Measurements from ENCODE around the gene BTN3A1. TPM values are rescaled to one million over a fixed set of nuclear protein-coding genes. Genes with fewer than 3 reads are reported as not detected.
"Not testable (repeated sequence)": the region's sequence is repeated elsewhere in the genome, so short reads cannot be mapped to it uniquely, and the experiment has no call there.

BTN3A1 gene
- polyA plus RNA-seq, 12 donors = 15.9 to 41.2 (median 23.8) TPM; not detected in 1

GRCh38 chr6:26439151-26440125 is 37.4 kb downstream of the BTN3A1 start:
- no peak for DNase-seq

DNA sequence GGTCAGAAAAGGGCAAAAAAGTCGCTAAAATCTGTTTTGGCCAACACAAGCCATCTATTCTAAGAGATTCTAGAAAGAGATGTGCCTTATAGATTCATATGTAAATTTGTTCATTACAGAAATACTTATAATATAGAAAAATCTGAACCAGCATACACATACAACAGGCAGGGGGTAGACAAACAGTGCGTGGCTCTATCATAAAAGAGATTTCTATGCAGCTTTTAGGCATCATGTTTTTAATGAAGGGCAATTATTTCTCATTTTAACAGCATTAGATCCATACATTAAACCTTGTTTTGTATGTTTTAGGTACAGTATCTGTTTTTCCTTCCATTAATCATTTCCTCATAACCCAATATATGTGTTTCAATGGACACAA is 38.9 kb downstream of the BTN3A1 start:
- DNase-seq = no peak

DNA sequence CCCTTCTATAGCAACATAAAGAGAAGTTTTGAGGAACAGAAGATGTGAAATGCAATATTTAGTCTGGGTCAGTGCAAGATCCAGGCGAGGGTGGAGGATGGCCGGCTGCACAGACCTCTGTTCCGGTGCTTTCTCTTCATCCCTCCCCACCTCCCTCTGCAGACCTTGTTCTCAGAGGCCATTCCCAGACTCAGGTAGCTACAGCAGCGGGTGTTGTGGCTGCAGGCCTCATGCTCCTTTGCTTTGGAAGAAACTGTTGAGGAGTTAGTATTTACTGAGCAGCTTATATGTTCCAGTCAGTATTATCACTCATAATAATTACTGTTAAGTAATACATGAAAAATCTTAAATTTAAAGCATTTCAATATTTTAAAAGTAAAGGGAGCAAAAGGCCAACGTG is 39.9 kb downstream of the BTN3A1 start:
- DNase-seq = no peak

GRCh38 chr6:26445934-26446667 is 44.0 kb downstream of the BTN3A1 start:
- no peak for DNase-seq

GRCh38 chr6:26447257-26447656 is 45.2 kb downstream of the BTN3A1 start:
- no peak for DNase-seq

DNA sequence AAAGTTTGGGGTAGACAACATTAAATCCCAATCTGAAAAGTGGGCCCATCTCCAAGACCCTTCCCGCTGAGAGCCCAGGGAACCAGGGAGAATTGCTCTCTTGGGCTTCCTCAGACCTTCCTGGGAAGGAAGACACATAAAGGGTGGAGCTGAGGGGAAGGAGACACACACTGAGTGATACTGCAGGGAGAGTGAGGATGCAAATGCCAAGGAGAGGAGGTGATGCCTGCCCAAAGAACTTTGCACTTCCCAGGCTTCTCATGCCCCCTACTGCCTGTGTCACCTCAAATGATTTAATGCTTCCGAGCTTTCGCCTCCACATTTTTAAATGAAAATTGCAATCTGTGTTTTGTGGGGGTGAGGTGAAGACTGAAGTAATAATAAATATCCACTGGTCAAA is 48.2 kb downstream of the BTN3A1 start:
- no peak for DNase-seq

- no peak for DNase-seq
These were observed 50.7 kb downstream of the BTN3A1 start for GRCh38 chr6:26452631-26453235.

DNA sequence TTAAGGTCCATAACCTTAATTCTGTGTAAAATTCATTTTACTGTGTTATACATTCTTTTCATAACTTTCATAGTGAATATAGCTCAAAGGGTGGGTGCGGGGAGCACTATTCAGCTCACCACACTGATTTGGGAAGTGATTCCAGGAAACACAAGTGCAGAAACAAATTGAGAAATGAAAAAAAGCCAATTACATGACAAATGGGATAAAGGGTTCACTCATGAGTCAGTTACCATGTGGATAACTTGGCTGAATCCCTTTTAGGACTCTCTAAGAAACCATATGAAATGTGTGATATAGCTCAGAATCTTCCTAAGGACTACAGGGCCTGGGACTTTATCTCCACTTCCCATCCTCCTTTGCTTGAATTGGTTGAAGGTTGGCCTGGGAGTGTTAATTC is 52.6 kb downstream of the BTN3A1 start:
- no peak for DNase-seq

GRCh38 chr6:26455357-26455970 is 53.4 kb downstream of the BTN3A1 start:
- DNase-seq = no peak

GRCh38 chr6:26457264-26457805 is 55.3 kb downstream of the BTN3A1 start:
- no peak for DNase-seq

GRCh38 chr6:26457806-26458688 is 56.0 kb downstream of the BTN3A1 start, which contains the start of gene BTN2A1:
TSS of gene BTN2A1 (plus strand) at chr6:26457955. CDS start at chr6:26458637, 682 bp downstream.
- DNase-seq = peak; percentile 95

- no peak for DNase-seq
These were observed 57.1 kb downstream of the BTN3A1 start for GRCh38 chr6:26459023-26459810.

DNA sequence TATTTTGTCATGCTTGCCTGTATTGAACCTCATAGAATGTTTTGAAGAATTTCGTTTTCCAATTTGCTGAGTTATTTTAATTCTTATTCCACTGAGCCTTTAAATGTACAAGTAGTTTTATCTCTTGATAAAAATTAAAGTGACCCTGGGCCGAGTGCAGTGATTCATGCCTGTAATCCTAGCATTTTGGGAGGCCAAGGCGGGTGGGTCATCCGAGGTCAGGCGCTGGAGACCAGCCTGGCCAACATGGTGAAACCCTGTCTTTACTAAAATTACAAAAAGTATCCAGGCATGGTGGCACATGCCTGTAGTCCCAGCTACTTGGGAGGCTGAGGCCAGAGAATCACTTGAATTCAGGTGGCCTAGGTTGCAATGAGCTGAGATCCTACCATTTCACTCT is 59.3 kb downstream of the BTN3A1 start:
- DNase-seq = not testable (repeated sequence)

GRCh38 chr6:26464014-26464413 is 61.9 kb downstream of the BTN3A1 start:
- no peak for DNase-seq

DNA sequence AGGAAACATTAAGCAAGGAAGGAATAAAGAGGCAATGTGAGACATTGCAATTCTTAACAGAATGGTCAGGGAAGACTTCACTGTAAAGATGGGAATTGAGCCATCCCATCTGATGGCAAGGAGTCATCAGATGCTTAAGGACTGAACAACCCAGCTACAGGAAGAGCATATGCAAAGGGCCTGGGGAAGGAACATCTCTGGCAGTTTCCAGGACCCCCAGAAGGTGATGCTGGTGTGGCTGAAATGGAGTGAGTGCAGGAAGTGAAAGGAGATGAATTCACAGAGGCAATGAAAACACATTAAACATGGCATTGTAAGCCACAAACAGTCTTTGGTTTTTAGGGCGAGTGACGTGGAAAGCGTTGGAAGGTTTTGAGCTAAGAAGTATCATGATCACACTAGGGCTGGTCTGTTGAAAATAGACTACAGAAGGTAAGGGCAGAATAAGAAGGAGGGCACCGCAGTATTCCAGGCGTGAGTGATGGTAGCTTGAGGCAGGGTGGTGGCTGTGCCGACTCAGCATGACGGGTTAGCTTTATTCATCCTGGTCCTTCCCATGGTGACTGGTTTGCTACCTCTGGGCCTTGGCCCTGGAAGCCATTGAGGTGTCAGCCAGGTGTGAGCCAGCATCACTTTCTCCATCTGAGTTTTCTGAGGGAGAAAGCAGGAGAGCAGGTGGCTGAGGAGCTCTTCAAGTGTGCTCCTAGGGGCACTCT is 62.5 kb downstream of the BTN3A1 start:
- no peak for DNase-seq

Data from muscle of arm (tissue), 12 donors.